Measurements from ENCODE around the gene MAGEF1.

MAGEF1 gene

DNA sequence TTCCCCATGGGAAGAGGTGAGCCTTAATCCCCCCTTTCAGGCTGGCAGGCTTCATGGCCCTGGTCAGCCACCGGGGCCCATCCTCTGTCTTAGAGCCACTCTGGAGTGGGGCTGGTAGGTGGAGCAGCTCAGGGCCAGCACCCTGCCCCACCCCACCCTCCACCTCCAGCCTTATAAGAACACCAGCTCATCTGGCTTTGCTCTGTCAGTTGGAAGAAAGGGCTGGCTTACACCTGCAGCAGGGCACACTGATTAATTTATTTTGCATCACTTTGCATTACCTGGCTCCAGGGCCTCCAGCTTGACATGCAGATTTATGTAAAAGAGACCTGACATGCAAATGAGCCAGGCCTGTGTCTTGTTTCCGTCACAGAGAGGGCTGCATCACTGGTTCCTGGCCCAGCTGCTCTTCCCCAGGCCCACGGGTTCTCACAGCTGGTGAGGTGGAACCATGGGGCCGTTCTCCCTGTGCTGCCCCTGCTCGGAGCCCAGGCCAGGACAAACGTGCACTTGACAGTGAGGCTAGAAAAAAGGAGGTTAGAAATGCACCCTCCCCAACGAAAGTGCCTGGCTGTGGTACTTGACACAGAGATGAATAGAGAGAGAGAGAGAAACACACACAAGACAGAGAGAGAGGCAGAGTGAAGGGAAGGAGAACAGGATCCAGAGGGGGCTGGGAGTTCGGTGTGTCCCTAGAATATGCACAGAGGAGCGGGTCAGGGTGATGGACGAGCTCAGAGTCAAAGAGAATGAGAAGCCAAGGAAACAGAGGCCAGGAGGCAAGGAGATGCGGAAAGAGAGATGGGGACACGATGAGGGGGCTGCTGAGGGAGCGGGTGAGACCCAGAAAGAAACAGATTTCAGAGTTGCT, 44.5 kb upstream of the MAGEF1 start:
- no peaks in the 10 kb centered on the region for H3K27me3 ChIP-seq (ENCODE audit: low read depth, low read length)
- no peaks in the 10 kb centered on the region for H3K9me3 ChIP-seq (ENCODE audit: insufficient read depth, low read length)
- peak overlapping the region; percentile 32; the same call in 1 of the 2 replicates for H3K27ac ChIP-seq (ENCODE audit: low read length)
- H3K79me2 ChIP-seq (ENCODE audit: low read length): no peaks in the 10 kb centered on the region
- H3K36me3 ChIP-seq (replicated peaks; ENCODE audit: low read depth, low read length): no peaks in the 10 kb centered on the region
- H3K9ac ChIP-seq (ENCODE audit: low read length): no peak overlapping the region; the same call in 1 of the 2 replicates
- peak overlapping the region; percentile 30 for H3K4me2 ChIP-seq (ENCODE audit: low read length)
- no peaks in the 10 kb centered on the region for H4K20me1 ChIP-seq (ENCODE audit: insufficient read depth, low read length)
- peaks cover 23% of the 10 kb centered on the region for H3K4me1 ChIP-seq (ENCODE audit: low read length)
- TF ChIP-seq, protein P1, sequence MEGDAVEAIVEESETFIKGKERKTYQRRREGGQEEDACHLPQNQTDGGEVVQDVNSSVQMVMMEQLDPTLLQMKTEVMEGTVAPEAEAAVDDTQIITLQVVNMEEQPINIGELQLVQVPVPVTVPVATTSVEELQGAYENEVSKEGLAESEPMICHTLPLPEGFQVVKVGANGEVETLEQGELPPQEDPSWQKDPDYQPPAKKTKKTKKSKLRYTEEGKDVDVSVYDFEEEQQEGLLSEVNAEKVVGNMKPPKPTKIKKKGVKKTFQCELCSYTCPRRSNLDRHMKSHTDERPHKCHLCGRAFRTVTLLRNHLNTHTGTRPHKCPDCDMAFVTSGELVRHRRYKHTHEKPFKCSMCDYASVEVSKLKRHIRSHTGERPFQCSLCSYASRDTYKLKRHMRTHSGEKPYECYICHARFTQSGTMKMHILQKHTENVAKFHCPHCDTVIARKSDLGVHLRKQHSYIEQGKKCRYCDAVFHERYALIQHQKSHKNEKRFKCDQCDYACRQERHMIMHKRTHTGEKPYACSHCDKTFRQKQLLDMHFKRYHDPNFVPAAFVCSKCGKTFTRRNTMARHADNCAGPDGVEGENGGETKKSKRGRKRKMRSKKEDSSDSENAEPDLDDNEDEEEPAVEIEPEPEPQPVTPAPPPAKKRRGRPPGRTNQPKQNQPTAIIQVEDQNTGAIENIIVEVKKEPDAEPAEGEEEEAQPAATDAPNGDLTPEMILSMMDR (IDR thresholded peaks at IDR 0.05; ENCODE audit: low read depth, low read length): no peak
- no peak for TF ChIP-seq EZH2phosphoT487 (IDR thresholded peaks at IDR 0.05; ENCODE audit: low read depth)
- no peak overlapping the region for H2AFZ ChIP-seq (ENCODE audit: low read depth, low read length)
- H3K4me3 ChIP-seq (ENCODE audit: low read length): no peak overlapping the region

GRCh38 chr3:184755315-184755731, 43.5 kb upstream of the MAGEF1 start:
- Histone ChIP-seq H3K9ac (ENCODE audit: low read length) (no peak overlapping the region), H3K4me1 (ENCODE audit: low read length) (peaks cover 23% of the 10 kb centered on the region), H3K4me2 (ENCODE audit: low read length) (0 out of 2 replicates have a peak overlapping the region, but pooled peaks have one; percentile 30), H4K20me1 (ENCODE audit: insufficient read depth, low read length) (no peaks in the 10 kb centered on the region), H2AFZ (ENCODE audit: low read depth, low read length) (no peak overlapping the region), H3K27ac (ENCODE audit: low read length) (no peak overlapping the region), H3K4me3 (ENCODE audit: low read length) (no peak overlapping the region), H3K36me3 (replicated peaks; ENCODE audit: low read depth, low read length) (no peaks in the 10 kb centered on the region), H3K27me3 (ENCODE audit: low read depth, low read length) (no peaks in the 10 kb centered on the region), H3K9me3 (ENCODE audit: insufficient read depth, low read length) (no peaks in the 10 kb centered on the region), H3K79me2 (ENCODE audit: low read length) (no peaks in the 10 kb centered on the region)
- TF ChIP-seq, protein P1 (IDR thresholded peaks at IDR 0.05; ENCODE audit: low read depth, low read length): no peak
- TF ChIP-seq EZH2phosphoT487 (IDR thresholded peaks at IDR 0.05; ENCODE audit: low read depth): no peak

DNA sequence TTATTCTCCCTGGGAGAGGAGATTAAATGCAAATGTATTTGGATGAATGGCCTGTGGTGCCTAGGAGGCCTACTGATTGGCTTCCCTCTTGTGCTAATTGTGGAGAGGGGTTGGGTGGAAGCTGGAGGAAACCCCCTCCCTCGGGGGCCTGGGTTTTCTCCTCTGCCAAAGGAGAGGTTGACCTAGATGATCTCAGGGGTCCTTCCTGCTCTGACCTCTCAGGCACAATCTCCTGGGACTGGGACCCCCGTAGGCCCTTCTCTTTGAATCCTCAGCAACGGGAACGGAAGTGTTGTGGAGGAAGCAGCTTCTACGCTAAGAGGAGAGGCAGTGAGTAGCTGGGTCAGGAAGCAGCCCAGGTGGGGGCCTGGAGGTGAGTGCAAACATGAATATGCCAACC, 40.5 kb upstream of the MAGEF1 start:
- H3K9me3 ChIP-seq (ENCODE audit: insufficient read depth, low read length): no peaks in the 10 kb centered on the region
- H3K9ac ChIP-seq (ENCODE audit: low read length): no peak overlapping the region
- no peak overlapping the region for H3K27ac ChIP-seq (ENCODE audit: low read length)
- H2AFZ ChIP-seq (ENCODE audit: low read depth, low read length): no peak overlapping the region
- H3K4me3 ChIP-seq (ENCODE audit: low read length): no peak overlapping the region
- H3K79me2 ChIP-seq (ENCODE audit: low read length): no peaks in the 10 kb centered on the region
- no peak overlapping the region for H3K4me2 ChIP-seq (ENCODE audit: low read length)
- H4K20me1 ChIP-seq (ENCODE audit: insufficient read depth, low read length): no peaks in the 10 kb centered on the region
- peaks cover 37% of the 10 kb centered on the region for H3K4me1 ChIP-seq (ENCODE audit: low read length)
- no peak for TF ChIP-seq EZH2phosphoT487 (IDR thresholded peaks at IDR 0.05; ENCODE audit: low read depth)
- TF ChIP-seq, protein P1 (IDR thresholded peaks at IDR 0.05; ENCODE audit: low read depth, low read length): no peak
- no peaks in the 10 kb centered on the region for H3K36me3 ChIP-seq (replicated peaks; ENCODE audit: low read depth, low read length)
- no peaks in the 10 kb centered on the region for H3K27me3 ChIP-seq (ENCODE audit: low read depth, low read length)

DNA sequence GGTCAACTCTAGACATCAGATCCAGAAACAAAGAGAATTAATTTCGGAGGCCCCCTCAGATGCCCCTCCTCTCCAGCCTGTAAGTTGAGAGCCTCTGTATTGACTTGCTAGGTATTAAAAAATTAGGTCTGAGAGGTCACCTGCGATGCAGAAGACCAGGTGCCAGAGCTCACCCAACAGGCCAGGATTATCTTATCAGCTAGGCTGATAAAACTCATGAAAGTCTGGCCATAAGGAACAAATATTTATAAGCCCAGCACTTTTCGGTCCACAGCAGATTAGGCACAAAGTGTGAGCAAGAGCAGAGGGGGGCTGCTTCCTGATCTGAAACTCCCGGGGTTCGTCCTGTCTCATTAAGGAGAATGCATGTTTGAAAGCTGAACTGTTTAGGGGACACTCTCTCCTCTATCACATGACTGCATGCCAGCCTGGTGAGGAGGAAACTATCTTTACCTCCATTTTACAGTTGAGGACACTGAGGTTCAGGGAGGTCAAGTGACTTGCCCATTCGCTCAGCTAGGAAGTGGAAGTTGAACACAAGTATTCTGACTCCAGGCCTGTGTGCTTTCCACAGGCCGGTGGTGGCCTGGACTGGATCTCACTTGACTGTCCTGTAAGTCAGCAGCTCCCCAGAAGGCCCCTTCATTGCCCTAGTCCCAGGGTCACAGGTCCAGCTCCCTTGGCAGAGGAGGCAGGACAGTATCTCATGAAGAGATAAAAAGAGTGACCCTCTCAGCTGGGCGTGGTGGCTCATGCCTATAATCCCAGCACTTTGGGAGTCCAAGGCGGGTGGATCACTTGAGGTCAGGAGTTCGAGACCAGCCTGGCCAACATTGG, 39.6 kb upstream of the MAGEF1 start:
- Histone ChIP-seq H2AFZ (ENCODE audit: low read depth, low read length) (no peak overlapping the region), H4K20me1 (ENCODE audit: insufficient read depth, low read length) (no peaks in the 10 kb centered on the region), H3K4me2 (ENCODE audit: low read length) (no peak overlapping the region), H3K4me3 (ENCODE audit: low read length) (no peak overlapping the region), H3K79me2 (ENCODE audit: low read length) (no peaks in the 10 kb centered on the region), H3K9me3 (ENCODE audit: insufficient read depth, low read length) (no peaks in the 10 kb centered on the region), H3K27me3 (ENCODE audit: low read depth, low read length) (no peaks in the 10 kb centered on the region), H3K9ac (ENCODE audit: low read length) (no peak overlapping the region), H3K4me1 (ENCODE audit: low read length) (peaks cover 30% of the 10 kb centered on the region), H3K36me3 (replicated peaks; ENCODE audit: low read depth, low read length) (no peaks in the 10 kb centered on the region), H3K27ac (ENCODE audit: low read length) (no peak overlapping the region)
- TF ChIP-seq, protein P1 (IDR thresholded peaks at IDR 0.05; ENCODE audit: low read depth, low read length): no peak
- no peak for TF ChIP-seq EZH2phosphoT487 (IDR thresholded peaks at IDR 0.05; ENCODE audit: low read depth)

All from OCI-LY3 (cell line).